Stimulated activated CD8-positive, alpha-beta memory T cell treated with anti-CD3 and anti-CD28 coated beads, Interleukin-4, amount 100 ng/mL, for 1 hour (primary cell): Measurements from ENCODE around the gene OR9Q1.
"Not testable (repeated sequence)": the region's sequence is repeated elsewhere in the genome, so short reads cannot be mapped to it uniquely, and the experiment has no call there.

Experiments used
- DNase-seq, 2 donors: peaks; one replicate each; pipeline ENCODE4 v3.0.0-alpha.2; 2020; ENCODE audit warnings: low read depth in 2 of 2, low spot score in 1 of 2

The OR9Q1 gene, protein sequence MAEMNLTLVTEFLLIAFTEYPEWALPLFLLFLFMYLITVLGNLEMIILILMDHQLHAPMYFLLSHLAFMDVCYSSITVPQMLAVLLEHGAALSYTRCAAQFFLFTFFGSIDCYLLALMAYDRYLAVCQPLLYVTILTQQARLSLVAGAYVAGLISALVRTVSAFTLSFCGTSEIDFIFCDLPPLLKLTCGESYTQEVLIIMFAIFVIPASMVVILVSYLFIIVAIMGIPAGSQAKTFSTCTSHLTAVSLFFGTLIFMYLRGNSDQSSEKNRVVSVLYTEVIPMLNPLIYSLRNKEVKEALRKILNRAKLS

DNA sequence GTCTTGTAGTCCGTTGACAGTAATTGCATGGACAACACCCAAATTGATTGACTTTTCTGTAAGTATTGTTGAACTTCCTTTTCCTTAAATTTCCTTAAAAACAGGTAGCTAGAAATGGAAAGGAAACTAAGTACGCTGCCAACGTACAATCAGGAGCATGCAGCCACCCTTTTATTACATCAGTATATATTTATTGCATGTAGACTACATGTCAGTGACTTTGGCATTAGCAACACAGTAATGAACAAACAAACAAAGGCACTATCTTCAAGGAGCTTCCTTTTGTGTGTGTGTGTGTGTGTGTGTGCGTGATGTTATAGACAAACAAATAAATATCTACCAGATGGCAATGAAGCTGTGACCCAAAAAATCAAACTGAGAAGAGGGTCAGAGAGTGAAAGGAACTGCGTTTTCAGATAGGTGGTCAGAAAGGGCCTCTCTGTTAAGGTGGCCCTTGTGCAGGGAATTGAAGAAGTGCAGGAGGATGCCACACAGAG lies at the start of gene OR9Q1:
Gene OR9Q1 (plus strand): TSS at position 447 of the 497 bp plus-strand sequence. CDS start 155,564 bp downstream, outside the sequence.
- no peak for DNase-seq

DNA sequence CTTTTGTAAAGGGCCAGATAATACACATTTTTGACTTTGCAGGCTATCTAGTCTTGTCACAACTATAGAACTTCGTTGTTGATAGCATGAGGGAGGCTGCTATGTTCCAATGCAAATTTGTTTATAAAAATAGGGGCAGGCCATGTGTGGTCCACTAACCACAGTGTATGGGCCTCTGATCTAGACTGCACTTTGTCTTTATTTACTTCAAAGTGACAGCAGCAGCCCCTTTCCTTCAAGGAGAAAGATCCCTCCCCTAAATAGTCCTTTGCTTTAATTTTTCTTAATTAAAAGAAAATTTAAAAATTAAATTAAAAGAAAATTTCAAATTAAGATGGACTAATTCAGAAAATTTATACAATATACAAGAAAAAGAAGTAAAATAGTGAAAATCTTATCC lies 49.5 kb upstream of the OR9Q1 start:
- no peak for DNase-seq

DNA sequence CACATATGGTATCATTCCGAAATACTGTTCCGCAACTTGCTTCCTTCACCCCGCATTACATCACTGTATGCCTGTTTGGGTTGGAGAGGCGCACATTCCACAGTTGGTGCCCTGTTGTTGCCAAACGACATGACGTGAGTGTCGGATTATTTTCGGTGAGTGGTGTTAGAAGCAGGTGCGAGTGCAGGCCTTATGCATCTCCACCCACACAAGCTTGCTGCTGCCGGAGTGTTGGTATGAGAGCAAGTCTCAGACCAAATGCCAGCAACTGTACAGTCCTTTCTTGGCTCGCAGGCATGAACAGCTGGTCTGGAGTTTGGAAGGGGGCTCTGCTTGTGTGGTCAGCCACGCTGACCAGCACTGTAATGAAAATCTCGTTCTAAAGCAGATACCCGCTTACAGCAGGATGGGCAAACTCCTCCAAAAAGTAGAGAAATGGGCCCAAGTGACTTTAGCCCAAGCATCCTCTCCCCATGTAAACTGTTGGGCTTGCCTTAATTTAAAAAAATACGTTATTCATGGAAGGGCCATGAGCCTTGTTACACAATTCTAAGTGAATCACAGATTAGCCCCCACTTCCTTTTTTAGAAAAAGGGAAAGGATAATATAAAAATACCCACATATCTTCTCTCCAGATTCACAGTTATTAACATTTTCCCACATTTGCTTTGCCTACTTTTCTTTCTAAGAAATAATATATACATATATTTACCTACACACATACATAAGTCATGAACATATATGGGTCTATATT lies 48.7 kb upstream of the OR9Q1 start:
- no peak for DNase-seq

DNA sequence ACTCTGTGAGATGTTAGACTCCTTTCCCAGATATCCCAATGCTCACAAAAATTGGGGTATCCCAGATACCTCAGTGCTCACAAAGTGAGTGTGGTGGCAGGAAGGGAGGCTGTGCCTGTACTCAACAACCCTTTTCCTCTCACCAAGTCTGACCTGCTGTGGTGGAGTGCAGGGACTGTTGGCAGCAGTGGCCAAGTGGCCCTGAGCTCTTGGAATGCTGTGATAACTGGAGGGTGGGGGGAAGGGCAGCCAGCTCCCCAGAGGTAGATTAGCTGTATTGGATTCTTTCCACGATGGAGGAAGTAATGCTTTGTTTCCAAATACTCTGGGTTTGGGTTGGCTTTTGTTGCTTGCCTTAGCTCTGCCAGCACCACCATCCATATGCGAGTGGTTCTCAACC lies 46.0 kb upstream of the OR9Q1 start:
- no peak for DNase-seq

DNA sequence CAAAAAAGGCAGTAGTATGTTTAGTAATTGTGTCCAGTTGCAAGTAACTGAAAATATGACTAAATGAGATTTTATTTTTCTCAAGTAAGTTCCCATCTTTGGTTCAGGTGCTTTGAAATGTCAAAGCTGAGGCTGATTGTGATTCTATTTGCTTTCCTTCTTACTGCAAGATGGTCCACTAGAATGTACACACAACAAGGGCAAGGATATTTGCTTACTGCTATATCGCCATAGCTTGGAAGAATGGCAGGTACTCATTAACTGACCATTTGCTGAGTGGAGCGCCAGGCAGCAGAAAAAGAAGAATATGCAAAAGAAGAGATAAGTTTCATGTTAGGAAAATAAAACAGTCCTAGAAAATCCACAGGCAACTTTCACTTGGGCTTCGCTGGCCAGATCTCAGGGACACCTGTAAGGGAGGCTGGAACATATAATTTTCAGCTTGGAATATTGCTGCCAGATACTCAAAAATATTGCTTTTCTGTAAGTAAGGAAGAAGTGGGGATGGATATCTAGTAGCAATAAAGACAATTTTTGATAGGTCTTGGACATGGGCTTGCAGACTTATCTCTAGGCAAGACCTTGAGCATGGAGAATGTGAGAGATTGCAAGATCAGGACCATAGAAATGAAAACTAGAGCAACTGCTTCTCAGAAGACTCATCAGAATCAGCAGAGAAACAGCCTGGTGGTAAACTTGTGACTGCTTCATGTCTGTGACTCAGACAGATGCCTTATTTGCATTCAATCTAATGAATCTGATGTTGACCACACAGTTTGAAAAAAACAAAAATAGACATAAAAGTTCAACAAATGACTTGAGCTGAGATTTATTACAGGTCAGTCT lies 44.8 kb upstream of the OR9Q1 start:
- no peak for DNase-seq

DNA sequence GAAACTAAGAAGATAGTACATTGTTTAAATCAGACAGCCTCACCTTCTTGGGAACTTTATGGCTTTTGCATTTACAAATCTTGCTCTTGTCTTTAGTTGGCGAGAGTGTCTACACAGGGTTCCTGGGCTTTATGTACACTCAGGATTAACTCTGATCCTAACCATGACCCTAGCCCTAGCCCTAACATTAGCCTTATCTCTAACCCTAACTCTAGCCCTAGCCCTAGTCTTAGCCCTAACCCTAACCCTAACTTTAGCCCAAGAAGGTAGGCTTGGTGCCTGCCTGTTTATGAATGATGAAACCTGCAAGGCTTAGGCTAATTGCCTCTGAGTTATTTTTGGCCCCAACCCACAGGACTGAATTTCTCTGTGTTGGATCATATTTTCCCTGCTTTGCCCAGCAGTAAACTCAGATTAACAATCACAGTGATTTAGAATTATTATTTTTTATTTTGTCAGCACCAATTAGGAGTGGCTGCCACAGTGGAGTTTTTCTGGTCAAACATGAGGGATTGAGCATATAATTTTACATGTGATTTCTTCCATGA lies 44.1 kb upstream of the OR9Q1 start:
- no peak for DNase-seq

DNA sequence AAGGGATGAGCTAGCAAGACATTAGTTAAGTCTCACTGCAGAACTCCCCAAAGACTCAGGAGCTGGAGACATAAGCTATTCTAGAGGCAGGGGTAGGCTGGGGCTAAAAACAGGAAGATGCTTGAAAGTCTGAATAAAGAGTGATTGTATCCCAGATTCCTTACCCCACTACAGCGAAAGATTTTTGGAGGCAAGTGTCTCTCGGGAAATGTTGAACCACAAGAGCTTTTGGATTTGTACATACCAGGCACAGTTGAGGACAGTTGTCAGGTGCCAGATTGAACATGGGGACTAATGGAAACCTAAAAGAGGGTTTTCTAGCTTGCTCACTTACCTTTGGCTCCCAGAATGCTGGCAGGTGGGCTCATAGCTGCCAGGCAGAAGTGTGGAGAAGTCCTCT lies 43.5 kb upstream of the OR9Q1 start:
- DNase-seq: no peak

DNA sequence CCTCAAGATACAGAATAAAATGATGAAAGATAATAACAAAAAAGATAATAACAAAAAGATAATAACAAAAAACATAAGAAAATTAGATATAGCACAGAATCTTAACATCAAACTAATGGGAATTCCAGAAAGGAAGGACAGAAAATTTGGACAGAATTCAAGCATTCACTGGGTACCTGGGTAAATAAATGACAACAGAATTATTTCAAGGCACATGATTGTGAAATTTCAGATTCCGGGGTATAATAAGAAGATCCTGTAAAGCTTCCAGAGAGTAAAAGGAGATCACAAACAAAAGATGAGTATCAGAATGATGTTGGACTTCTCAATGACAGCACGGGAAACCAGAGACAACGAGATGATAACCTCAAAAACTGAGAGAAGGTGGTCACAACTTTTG lies 42.1 kb upstream of the OR9Q1 start:
- no peak for DNase-seq

DNA sequence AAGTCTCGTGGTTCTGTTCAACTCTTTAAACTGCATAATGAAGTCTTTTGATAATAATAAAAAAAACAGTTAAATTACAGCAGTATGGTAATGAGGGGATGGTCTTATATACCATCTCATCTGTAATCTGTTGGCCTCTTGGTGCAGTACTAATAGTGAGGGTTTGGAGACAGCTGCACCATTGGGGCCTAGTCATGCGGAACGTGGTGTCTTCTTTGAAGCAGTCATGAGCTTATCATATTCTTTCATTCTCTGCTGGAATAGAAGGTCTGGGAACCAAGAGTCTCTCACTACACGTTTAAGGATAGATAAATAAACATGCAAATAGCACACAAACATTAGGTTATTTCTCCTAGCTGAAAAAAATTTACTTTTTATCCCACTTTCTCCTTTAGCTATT lies 40.9 kb upstream of the OR9Q1 start:
- no peak for DNase-seq

DNA sequence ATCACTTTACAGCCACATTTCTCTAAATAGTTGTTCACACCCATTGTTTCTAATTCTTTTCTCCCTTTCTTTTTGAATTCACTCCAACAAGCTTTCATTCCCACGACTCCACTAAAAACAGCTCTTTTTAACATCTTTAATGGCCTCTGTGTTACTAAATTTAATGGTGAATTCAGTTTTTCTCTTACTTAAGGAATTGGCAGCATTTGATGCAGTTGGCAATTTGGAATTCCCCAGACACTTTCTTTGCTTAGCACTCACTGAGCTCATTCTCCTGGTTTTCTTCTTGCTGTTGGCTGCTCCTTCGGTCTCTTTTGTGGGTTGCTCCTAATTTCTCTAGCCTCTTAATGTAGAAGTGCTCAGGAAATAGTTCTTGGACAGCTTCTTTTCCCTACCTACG lies 40.5 kb upstream of the OR9Q1 start:
- DNase-seq: no peak

DNA sequence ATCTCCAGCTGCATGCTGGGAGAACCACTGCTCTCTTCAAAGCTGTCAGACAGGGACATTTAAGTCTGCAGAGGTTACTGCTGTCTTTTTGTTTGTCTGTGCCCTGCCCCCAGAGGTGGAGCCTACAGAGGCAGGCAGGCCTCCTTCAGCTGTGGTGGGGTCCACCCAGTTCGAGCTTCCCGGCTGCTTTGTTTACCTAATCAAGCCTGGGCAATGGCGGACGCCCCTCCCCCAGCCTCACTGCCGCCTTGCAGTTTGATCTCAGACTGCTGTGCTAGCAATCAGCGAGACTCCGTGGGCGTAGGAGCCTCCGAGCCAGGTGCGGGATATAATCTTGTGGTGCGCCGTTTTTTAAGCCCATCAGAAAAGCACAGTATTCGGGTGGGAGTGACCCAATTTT lies 24.2 kb upstream of the OR9Q1 start:
- DNase-seq: not testable (repeated sequence)

DNA sequence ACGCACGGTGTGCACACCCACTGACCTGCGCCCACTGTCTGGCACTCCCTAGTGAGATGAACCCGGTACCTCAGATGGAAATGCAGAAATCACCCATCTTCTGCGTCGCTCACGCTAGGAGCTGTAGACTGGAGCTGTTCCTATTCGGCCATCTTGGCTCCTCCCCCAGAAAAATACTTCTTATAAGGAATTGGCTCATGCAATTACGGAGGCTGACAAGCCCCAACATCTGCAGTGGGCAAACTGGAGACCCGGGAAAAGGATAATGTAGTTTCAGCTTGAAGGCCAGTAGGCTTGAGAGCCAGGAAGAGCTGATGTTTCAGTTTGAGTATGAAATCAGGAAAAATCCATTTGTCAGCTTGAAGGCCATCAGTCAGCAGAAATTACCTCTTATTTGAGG lies 23.7 kb upstream of the OR9Q1 start:
- not testable (repeated sequence) for DNase-seq

DNA sequence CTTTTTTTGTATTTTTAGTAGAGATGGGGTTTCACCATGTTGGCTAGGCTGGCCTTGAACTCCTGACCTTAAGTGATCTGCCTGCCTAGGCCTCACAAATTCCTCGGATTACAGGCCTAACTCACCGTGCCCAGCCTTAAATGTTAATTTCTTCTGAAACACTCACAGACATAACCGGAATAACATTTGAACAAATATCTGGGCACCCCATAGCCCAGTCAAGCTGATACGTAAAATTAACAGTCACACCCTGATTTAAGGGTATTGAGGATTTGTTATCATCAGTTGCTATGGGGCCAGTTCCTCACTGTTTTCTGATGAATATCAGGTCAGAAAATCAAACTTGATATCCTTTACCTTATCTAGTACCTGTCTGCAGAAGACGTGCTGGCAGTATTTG lies 23.0 kb upstream of the OR9Q1 start:
- DNase-seq: no peak

DNA sequence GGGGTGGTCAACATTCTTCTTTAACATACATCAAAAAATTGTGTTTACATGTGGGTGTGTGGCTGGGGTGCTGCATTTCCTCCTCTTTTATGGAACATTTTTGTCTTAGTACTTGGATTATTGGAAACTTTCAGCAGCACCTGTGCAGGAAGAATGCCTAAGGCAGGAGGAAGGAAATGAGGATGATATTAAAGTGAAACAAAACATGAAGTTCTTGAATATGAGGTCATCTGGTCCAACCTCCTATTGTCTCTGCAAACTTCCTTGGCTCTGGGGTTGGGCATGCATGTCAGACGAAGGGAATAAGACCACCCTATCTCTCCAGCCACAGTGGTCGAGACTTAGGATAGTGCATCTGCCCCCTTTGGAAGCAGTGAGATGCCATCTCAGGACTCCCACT lies 20.6 kb upstream of the OR9Q1 start:
- no peak for DNase-seq

DNA sequence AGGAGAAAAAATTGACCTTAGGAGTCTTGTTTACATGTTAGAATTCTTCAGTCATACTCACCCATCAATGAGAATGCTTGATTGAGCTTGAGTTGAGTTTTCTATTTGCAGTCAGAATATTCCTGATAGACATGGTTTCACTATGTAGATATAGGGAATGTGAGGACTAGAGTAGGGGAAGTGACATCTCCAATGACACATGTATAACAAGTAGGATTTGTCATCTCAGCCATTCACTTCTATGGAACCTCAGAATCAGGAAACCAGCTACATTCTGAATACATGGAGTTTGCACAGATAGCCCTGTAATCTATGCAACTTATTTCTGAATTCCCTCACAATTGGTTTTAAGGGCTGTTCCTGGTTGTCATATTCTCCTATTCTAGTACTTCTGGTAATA lies 20.1 kb upstream of the OR9Q1 start:
- no peak for DNase-seq

DNA sequence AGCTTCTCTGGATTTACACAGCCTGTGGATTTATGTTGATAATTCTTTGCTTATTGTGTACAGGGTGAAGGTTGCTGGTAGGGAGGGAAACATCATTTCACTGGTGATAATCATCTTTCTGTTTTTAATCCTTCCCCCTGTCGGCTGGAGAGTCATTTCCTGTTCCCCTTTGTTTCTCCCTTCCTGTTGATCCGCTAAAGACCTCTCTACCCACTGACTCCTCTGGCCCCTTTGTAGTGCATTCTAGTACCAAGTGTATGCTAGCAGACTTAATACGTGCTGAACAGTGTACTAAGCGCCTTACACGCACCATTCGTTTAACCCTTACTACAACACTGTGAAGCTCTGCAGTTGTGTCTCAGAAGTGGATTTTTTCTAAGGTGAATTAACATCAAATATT lies 19.0 kb upstream of the OR9Q1 start:
- no peak for DNase-seq

DNA sequence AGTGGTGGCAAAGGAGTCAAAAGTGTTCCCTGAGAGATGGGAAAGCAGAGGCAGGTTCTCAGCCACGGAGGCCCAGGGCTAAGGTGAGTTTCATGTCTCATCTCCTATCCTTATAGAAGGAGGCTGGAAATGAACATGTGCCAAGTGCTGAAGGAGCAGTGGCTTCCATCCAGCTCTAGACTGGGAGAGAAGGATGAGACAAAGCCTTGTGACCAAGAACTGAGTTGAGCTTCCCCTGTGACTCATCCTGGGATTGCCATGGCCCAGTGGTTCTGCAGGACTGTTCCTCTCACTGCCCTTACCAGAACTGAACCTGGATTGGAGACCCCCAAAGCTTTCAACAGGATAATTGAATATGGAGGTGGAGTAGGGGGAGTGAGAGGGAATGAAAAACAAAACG lies 16.7 kb upstream of the OR9Q1 start:
- no peak for DNase-seq

DNA sequence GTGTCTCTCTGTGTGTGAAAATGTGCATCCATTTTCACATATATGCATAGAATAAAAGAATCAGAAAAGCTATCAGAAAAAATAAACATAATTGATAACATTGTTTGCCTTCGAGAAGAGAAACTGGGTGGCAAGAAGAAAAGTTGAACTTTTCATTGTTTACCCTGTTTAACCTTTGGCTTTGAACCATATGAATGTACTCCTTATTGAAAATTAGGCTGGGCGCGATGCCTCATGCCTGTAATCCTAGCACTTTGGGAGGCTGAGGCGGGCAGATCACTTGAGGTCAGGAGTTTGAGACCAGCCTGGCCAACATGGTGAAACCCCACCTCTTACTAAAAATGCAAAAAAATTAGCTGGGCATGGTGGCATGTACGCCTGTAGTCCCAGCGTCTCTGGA lies 11.9 kb upstream of the OR9Q1 start:
- no peak for DNase-seq

DNA sequence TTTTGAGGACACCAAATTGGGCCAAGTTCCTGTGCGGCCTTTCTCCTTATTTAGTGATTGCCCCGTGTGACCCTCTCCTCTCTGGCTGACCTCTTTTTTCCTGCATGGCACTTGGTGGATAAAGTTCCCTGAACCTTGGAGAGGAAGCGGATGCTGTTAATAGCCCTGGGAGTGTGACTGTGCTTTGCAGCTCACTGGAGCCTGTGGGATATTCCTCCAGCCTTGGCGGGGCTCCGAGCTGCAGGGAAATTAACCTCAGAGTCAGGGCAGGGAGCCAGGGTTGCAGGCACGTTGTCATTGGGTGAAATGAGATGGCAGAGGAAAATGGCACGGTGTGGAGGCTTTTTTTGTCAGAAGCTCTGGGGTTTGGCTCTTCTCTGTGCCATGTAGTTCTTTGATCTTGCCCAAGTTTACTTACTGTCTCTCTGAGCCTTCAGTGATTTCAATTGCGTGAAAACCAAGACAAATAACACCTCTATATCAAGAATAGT lies 965 bp downstream of the OR9Q1 start:
- no peak for DNase-seq

DNA sequence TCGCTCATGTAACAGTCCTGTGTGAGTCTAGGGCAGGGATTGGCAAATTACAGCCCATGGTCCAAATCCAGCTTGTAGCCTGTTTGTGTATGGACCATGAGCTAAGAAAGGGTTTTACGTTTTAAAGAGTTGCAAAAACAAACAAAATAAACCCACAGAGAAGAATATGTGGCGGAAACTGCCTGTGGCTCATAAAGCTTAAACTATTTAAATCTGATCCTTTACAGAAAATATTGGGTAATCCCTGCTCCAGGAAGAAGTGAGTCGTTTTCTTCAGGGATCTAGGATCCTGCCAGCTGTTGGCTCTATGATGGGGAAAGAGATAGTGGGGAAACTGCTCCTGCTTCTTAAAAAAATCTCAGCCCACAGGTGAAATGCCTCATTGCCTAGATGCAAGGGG lies 3.7 kb downstream of the OR9Q1 start:
- no peak for DNase-seq

DNA sequence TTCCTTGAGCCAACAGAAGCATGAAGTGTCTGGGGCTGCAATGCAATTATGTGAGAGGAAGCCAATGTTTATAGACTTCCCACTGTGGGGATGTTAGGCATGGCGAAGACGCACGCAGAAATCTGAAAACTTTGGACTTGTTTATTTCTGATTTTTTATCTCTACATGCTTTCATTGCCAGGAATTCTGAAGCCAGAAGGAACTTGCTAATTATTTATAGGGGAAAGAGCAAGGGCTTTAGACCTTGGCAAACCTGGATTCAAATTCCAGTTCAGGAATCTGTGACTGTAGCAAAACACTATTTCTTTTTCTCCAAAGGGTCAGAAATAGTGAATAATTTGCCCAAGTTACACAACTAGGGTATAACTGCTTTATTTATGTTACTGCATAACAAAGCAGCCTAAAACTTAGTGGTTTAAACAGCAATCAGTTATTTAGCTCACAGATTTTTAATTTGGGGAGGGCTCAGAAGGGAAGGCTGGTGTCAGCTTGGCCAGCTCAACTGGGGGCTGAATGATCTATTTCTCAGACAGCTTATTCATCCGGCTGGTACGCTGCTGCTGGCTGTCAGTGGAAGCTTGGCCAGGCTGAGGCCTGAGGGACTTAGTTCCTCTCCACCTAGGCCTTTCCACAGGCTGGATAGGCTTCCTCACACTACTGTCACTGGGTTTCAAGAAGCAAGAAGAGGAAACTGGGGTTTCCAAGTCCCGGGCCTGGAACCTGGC lies 5.2 kb downstream of the OR9Q1 start:
- no peak for DNase-seq
